Measurements from ENCODE around the gene MINDY4B.
"Not testable (repeated sequence)": the region's sequence is repeated elsewhere in the genome, so short reads cannot be mapped to it uniquely, and the experiment has no call there.

MINDY4B gene

GRCh38 chr3:150874666-150875219, 30.5 kb downstream of the MINDY4B start:
- TF ChIP-seq, protein P1, sequence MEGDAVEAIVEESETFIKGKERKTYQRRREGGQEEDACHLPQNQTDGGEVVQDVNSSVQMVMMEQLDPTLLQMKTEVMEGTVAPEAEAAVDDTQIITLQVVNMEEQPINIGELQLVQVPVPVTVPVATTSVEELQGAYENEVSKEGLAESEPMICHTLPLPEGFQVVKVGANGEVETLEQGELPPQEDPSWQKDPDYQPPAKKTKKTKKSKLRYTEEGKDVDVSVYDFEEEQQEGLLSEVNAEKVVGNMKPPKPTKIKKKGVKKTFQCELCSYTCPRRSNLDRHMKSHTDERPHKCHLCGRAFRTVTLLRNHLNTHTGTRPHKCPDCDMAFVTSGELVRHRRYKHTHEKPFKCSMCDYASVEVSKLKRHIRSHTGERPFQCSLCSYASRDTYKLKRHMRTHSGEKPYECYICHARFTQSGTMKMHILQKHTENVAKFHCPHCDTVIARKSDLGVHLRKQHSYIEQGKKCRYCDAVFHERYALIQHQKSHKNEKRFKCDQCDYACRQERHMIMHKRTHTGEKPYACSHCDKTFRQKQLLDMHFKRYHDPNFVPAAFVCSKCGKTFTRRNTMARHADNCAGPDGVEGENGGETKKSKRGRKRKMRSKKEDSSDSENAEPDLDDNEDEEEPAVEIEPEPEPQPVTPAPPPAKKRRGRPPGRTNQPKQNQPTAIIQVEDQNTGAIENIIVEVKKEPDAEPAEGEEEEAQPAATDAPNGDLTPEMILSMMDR (IDR thresholded peaks at IDR 0.05; ENCODE audit: borderline replicate concordance, insufficient read depth, low read depth, low read length), result no peak
- no peak overlapping the region for H3K4me3 ChIP-seq (ENCODE audit: low read depth, low read length)

GRCh38 chr3:150871192-150871591, 34.0 kb downstream of the MINDY4B start:
- no peak overlapping the region for H3K4me3 ChIP-seq (ENCODE audit: low read depth, low read length)
- TF ChIP-seq, protein P1 (IDR thresholded peaks at IDR 0.05; ENCODE audit: borderline replicate concordance, insufficient read depth, low read depth, low read length), result no peak

DNA sequence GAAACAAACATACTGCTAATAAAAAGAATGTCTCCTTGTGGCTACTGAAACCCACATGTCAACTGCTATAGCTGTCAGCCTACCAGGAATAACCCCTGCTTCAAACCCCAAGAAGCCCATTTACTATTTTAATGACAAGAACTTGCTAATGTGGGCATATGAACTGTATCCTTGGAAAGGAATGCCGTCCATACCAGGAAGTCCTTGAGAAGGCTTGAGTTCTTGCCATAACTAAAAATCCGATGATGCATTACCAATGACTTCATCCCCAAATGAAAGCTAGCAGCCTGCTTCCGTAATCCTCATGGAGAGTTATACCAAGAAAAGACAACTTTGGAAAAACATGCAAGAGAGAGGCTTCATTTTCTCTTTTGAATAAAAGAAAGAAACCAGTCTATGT, 34.8 kb downstream of the MINDY4B start:
- TF ChIP-seq, protein P1 (IDR thresholded peaks at IDR 0.05; ENCODE audit: borderline replicate concordance, insufficient read depth, low read depth, low read length), result no peak

GRCh38 chr3:150868282-150868681, 37.0 kb downstream of the MINDY4B start:
- no peak overlapping the region for H3K4me3 ChIP-seq (ENCODE audit: low read depth, low read length)
- TF ChIP-seq, protein P1 (IDR thresholded peaks at IDR 0.05; ENCODE audit: borderline replicate concordance, insufficient read depth, low read depth, low read length), result no peak

More for the DNA sequence above, 34.8 kb downstream of the MINDY4B start:
- no peak overlapping the region for H3K4me3 ChIP-seq (ENCODE audit: low read depth, low read length)

DNA sequence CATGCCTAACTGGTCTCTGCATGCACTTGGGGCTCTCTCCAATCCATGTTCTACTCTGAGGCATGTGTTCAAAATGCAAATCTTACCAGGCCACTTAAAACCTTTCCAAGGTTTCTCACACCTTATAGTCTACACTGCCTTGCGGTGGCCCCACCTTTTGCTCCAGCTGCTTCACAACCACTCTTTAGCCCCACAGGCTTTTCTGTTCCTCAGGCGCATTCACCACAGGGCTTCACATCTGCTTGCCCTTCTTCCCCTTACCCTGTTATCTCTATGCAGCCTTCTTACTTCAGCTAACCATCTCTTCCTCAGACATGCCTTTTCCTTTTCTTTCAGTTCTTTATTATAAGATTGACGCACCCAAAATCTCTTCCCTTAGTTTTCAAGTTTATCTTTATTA, 37.8 kb downstream of the MINDY4B start:
- TF ChIP-seq, protein P1 (IDR thresholded peaks at IDR 0.05; ENCODE audit: borderline replicate concordance, insufficient read depth, low read depth, low read length), result no peak
- H3K4me3 ChIP-seq (ENCODE audit: low read depth, low read length), result no peak overlapping the region

DNA sequence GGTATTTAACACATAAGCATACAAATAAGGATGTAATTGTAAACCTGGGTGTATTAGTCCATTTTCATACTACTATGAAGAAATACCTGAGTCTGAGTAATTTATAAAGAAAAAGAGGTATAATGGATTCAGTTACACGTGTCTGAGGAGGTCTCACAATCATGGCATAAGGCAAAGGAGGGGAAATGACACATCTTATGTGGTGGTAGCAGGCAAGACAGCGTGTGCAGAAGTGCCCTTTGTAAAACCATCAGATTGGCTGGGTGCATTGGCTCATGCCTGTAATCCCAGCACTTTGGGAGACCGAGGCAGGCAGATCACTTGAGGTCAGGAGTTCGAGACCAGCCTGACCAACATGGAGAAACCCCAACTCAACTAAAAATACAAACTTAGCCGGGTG, 41.3 kb downstream of the MINDY4B start:
- not testable (repeated sequence) for H3K4me3 ChIP-seq (ENCODE audit: low read depth, low read length)

DNA sequence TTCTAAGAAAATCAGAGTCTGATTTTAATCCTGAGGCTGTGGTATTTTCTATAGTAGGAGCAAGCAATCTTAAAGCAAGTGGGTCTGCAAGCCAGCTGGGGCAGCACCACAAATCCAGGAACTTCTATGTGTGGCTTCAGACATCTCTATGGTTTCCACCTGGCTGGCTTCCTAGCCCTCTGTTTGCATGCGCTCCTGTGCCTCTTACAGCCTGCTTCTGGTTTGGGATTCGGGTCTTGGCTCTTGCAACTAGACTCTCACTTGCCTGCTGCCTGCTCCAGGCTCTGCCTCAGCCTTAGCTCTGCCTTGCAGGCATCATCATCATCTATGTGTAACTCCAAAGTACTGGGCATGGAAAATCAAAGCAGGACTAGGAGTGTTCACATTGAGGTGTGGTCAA, 43.4 kb downstream of the MINDY4B start:
- H3K4me3 ChIP-seq (ENCODE audit: low read depth, low read length), result no peak overlapping the region
- TF ChIP-seq, protein P1 (IDR thresholded peaks at IDR 0.05; ENCODE audit: borderline replicate concordance, insufficient read depth, low read depth, low read length), result no peak

- H3K4me3 ChIP-seq (ENCODE audit: low read depth, low read length), result not testable (repeated sequence)
Observed at GRCh38 chr3:150857936-150858335, 47.3 kb downstream of the MINDY4B start.
